NCI-H2081 (cell line): ENCODE data around the gene OR9A2.

Experiments used
- DNase-seq, 2 experiments: peaks; one replicate each; lab custom pipeline; 2025; lab: John Stamatoyannopoulos, UW

OR9A2 gene, protein sequence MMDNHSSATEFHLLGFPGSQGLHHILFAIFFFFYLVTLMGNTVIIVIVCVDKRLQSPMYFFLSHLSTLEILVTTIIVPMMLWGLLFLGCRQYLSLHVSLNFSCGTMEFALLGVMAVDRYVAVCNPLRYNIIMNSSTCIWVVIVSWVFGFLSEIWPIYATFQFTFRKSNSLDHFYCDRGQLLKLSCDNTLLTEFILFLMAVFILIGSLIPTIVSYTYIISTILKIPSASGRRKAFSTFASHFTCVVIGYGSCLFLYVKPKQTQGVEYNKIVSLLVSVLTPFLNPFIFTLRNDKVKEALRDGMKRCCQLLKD

DNA sequence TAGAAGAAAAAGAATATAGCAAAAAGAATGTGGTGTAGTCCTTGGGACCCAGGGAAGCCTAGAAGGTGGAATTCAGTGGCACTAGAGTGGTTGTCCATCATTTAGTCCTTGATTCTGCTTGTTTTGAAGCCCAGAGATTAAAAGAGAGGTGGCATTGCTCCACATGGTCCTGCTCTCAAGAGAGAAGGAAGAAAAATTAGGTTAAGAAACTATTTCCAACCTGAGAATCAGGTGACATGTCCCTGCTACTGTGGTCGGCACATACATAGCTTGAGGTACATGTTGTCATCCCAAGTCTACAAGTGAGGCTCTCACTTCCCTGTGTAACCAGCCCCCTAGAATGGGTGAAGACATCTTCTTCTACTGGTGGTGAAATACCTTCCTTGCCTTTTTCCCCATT lies at the start of gene OR9A2:
TSS of gene OR9A2 (minus strand) at position 101 of the 400 bp plus-strand sequence. CDS start at position 101, 0 bp downstream.
- no peak for DNase-seq

DNA sequence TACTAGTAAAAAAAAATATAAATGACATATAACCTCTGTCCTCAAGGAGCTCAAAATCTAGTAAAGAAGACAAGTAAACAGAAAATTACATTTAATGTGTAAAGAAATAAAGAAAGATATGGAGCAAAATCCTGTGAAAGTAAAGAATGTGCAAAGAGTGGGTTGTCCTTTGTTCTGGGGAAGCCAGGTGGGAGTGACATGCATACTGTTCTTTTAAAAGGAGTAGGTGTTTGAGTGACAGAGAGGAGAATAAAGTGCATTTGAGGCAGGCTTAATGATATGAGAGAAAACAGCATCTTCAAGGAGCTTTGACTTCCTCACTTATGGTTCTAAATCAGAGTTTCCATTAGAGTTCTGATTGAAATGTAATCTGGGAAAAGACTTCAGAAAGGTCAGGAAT lies 47.2 kb upstream of the OR9A2 start:
- DNase-seq: no peak

DNA sequence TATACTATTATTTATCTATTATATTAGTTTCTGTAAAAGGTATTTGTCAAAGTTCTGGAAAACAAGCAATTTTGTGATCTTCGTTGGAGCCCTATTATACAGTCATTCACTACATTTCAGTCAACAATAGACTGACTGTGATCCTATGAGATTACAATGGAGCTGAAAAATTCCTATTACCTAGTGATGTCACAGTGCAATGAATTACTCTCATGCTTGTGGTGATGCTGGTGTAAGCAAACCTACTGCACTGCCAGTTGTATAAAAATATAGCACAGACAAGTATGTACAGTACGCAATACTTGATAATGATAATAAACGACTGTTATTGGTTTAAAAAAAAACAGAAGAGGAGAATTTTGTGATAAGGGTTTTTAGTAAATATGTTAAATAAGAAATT lies 46.6 kb upstream of the OR9A2 start:
- DNase-seq: no peak

DNA sequence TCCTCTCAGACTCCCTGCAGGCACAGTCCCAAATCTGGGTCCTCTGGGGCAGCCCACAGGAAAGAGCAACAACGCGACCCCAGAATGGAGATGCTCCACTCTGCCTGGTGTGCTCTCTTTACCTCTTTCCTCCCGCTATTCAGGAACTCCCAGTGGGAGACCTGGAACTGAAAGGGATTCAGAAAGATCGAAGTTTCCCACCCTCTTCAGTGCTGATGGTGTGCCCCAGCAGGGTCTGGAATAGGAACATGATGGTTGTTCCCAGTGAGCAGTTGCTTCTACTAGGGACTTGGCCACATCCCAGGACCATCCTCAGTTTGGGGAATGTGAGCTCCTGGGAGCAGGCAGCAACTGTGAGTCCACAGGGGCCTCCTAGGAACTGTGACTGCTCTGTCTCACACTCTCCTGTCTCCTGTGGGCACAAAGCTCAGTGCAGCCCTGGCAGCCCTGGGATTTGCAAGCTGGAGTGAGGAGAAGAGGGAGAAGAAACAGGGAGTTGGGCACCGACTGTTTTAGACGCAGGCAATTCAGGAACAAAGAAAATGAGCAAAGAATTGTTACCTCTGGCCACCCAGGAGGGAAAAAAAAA lies 43.1 kb upstream of the OR9A2 start:
- no peak for DNase-seq

DNA sequence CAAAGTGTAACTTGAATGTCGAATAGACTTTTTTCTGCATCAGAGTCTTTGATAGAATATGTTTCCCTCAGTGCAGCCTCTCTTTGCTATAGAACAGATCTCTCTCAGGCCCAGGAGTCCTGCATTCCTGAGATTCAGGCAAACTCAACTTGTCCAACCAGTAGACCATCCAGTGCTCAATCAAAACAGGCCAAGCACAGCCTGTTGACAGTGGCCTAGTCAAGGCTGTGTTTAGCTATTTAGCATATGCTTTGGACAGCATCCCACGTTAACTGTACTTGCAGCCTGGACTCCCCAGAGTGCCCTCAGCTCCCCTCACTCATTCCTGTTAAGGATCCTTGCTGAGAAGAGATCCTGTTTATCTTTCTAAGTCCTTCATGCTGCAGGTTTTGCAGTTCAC lies 41.5 kb upstream of the OR9A2 start:
- no peak for DNase-seq

DNA sequence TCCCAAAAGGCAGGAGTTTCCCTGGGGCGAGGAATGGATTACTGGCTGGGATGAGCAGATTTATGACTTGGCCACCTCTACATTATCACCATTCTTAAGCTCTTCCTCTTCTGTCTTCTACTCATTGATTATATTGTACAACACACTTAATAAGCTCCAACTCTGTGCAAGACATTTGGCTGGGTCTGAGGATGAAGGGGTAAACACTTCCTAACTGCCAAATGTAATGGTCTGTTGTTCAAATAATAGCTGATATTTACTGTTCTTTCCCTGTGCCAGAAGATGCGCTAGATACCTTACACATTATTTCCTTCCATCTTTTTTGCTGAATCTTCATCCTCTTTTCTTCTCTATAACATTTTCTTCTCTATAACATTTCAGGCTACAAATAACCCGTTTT lies 36.8 kb upstream of the OR9A2 start:
- no peak for DNase-seq

DNA sequence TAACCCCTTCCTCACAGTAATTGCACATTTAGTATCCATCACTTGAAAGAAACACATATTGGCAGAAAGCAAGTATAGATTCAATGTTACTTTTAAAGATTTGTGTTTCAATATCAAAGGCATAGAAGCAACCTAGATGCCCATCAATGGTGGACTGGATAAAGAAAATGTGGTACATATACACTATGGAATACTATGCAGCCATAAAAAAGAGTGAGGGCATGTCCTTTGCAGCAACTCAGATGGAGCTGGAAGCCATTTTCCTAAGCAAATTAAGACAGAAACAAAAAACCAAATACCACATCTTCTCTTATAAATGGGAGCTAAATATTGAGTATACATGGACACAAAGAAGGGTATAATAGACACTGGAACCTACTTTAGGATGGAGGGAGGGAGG lies 28.8 kb upstream of the OR9A2 start:
- DNase-seq: no peak

DNA sequence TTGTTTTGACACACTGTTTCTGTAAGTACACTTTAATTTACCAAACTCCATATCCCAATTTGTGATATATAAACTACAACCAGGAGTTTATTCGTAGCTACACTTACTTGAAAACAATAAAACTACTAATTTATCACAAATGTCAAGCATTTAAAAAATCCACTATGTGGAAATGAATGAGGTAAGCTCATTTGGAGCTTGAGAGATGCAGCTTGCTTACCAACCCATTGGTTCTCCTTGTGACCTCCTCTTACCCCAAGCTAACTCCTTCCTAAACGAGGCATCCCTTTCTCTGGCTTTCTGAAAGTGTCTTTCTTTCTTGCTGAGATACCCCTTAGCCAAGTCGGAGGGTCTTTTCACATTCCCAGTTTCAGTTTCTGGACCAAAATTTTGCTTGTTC lies 27.7 kb upstream of the OR9A2 start:
- DNase-seq: no peak

DNA sequence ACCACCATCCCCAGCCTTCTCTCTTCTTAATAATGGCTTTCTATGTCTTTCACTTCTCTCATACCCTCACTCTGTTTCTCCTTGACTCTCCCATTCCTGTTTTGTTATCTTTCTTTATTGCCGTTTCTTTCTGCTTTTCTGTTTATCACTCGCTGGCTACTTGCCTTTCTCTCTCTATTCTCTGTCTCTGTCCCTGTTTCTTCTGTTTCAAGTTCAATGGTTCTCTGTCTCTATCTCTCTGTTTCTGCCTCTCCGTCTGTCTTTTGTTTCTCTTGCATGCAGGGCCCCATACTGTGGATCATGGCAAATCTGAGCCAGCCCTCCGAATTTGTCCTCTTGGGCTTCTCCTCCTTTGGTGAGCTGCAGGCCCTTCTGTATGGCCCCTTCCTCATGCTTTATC lies 25.1 kb upstream of the OR9A2 start, which contains the start of gene OR6V1:
TSS of gene OR6V1 (plus strand) at position 301 of the 400 bp plus-strand sequence. CDS start at position 301, 0 bp downstream.
- no peak for DNase-seq

DNA sequence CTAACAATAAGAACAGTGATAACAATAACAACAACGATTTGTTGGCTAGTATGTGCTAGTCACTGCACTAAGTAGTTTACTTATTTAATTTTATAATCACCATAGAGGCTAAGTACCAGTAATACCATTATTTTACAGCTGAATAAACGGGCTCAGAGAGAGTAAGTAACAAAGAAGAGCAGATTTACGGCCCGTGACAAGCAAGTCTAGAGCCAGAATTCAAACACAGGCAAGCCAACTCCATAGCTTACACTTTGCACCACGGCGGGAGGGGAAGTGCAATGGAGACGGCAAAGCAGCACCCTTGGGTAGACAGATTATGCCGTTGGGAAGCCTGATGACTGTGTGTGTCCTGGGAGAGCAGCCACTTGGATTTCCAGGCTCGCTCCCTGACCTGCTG lies 24.0 kb upstream of the OR9A2 start:
- DNase-seq: peak; percentile 7 to 48

DNA sequence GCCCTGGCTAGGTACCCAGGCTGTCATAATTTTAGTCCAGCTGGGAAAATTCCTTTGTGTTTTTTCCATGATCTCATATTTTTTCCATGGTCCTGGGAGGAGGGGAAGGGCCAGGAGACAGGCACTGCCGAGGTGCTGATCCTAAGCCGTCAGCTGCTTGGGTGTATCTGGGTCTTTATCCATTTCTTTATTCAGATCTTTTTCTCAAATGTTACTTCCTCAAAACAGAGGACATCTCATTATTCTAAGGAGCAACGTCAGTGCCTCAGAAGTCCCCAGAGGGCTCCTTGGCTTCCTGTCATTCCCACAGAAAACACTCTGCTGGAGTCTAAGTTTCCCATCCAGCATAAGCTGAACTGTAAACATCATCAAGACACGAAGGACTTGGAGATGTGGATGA lies 22.4 kb upstream of the OR9A2 start:
- no peak for DNase-seq

DNA sequence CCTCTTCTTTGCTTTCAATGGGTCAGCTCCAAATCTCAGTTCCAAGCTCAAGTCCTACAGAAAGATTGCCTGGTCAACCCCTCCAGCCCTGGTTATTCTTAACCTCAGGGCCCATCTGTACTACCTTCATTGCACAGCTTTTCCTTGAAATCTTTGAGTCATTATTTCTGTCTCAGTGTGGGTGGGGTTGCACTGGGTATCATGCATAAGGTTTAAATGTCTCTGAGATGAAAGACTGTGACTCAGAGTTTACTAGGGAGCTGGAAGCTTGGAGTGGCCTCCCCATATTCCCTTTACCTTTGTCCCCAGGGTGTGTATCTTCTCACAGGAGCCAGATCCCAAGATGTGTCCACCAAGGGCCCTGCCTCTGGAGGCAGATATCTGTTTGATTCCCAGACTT lies 21.9 kb upstream of the OR9A2 start:
- no peak for DNase-seq

DNA sequence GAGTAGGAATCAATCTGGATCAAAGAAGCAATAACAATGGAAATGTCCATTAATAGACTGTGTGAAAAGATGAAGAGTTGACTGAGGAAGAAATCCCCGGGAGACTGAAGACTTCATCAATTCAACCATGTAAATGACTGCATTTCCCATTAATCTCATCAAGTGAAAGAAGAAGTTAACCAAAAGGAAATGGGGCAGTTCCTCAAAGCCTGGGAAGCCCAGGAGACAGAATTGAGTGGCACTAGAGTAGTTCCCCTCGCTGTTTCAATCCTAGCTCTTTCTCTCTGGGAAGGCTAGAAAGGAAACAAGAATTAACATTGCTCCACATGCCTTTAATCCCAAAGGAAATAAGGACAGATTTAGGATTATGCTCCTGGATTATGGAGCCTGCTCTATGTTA lies 20.4 kb upstream of the OR9A2 start:
- DNase-seq: no peak

DNA sequence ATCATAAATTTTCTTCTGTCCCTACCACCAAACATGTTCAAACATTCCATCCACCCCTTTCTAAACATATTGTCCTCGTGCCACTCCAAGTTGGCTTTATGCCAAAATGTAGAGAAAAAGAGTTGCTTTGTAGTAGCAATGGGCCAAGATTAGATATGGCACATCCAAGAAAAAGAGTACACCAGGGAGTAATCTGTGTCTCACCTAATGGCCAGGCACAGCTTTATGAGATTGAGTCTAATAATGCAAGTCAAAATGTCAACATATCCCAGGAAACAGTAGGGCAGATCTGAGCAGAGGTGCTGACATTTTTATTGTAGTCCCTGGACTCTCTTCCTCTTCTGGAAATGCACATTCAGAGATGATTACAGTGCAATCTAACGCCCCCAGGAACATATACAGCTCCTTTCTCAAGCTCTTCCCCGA lies 19.5 kb upstream of the OR9A2 start:
- DNase-seq: peak; percentile 3 to 40

DNA sequence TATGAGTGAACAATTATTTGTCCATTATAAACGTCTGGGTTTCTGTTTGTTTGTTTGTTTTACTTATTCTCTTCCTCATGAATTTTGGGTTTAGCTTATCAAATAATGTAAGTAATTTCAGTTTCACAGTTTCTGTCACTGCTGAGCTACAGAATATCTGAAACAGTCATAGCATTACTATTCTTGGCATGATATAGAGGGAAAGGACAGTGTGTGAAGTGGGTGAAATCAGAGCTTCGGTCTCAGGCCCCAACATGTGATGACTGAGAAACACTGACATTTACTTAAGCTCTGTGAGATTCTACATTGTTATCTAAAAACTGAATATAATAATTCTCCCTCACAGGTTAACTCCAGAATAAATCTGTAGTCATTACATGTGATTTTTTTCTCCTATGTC lies 16.5 kb upstream of the OR9A2 start:
- no peak for DNase-seq

DNA sequence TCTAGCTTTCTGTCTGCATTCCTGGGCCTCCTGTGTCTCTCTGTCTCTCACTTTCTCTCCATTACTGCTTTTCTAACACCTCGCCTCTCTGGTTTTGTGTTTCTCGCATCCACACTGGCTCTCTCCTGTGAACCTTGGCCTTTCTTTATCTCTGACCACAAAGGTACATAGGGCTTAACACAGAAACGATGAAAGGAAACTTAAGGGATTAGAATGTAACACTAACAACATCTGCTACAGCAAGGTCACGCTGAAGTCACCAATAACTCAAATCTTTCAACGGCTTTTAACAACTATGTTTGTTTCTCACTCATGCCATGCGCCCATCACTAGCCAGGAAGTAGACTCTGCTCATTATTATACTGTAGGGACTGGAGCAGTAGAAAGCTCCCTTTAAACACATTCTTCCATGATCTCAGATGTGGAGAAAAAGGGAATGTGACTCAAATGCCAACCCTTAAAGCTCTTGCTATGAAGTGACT lies 15.9 kb upstream of the OR9A2 start:
- no peak for DNase-seq

DNA sequence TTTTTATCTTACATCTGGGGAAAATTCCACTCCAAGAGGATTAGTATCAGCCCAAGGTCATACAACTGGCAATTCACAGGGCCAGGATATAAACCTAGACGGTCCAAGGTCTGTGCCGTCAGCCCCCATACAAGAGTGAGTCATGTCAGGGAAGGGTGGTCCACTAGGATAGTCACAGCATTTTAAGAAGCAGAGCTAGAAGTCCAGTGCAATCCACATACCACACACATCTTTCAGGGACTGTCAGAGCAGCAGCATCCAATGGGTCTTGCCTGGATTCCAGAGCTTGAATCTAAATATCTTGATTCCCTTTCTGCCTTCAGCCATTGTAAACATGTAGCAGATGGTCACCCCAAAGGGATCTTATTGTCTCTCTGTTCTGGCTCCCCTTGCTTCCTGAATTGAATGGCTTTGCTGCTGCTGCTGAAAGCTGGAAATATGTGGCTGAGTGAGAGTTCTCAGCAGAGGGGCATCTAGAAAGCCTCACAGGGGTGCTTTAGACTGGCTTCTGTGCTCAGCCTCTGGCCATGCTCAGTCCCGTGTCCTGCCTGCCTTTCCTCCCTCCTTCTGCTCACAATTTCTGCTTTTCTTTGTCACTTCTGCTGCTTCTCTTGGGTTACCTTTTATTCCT lies 15.3 kb upstream of the OR9A2 start:
- no peak for DNase-seq

DNA sequence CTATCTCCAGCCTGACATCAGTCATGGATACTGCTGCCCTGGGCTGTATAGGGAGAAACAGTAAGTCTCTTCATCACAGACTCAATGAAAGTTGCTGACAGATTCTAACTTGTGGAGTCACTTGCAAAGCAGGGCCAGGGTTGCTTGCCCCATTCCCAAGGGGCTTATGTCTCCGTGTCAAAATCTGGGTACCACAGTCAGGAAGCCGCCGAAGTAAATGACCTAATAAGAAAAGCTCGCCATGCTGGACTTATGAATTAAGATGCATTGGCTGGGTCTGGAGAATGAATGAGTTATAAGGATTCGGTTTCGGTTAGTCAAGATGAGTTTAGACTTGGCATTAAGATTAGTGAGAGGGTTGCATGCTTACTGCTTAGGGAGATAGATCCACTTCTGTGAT lies 14.4 kb upstream of the OR9A2 start:
- DNase-seq: no peak

DNA sequence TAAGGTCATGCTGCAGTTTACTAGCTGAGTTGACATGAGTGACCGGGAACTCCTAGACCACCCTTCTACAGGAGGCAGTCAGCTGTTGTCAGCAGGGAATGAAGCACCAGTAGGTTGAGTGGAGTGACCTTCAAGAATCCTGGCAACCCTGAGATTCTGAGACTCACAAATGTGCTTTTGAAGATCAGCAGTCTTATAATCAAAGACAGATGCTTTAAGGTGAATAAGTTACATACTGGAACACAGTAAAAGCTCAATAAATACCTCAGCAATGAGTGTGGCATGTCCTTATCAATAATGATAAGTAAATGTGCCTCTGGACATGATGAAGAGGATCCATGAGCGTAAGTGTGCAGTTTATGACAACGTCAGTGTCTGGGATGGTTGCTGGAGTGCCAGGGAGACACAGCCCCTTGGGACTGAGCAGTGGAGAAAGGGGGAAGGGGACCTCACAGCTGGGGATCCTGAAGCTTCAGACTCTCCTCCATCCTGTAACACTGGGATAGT lies 13.3 kb upstream of the OR9A2 start:
- DNase-seq: no peak

DNA sequence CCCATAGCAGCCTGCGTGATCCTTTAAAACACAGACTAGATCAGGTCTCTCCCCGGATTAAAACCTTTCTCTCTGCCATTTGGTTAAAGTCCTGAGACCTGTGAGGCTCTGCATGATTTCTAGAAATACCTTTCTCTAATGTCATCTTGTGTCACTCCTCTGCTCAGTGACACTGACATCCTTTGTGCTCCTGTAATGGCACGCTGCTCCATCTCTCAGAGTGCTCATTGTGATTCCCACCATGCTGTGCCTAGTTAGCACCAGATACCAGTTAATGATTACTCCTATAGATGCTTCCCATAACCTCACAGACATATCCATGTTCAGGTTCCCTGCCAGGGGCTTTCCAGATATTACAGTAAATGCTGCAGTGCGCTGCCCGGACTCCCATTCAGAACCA lies 11.7 kb upstream of the OR9A2 start:
- no peak for DNase-seq

DNA sequence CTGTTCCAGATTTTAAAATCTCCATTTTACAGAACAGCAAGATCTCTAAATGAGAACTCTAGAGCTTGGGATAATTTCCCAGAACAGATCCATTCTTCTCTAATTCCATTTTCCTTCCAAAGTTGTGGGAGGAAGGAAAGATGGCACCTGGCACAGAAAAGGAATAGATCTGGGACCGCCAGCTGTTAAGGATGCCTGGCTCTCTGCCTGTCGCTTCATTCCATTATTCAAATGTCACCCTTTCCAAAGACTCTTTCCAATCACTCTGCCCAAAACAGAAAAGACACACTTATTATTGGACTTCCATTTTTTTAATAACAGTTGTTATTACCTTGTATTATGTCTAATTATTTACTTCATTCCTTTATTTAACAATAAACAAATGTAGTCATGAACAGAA lies 751 bp upstream of the OR9A2 start:
- no peak for DNase-seq

DNA sequence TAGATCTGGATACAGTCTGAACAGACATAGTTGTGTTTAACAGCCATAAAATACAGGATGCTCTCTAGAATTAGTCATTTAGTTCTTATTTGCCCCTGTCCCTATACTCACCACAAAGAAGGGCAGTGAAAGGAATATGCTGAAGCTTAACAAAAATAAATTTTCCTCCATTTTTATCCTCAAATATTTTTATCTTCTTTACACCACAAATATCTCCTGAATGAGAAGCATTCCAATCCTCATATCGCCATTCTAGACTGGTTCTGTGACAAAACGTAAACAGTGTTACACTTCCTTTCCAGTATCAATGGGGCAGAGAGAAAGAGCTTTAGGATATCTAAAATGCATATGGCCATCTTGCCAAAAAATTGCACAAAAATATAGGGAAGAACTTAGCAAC lies 1.6 kb downstream of the OR9A2 start:
- DNase-seq: no peak

DNA sequence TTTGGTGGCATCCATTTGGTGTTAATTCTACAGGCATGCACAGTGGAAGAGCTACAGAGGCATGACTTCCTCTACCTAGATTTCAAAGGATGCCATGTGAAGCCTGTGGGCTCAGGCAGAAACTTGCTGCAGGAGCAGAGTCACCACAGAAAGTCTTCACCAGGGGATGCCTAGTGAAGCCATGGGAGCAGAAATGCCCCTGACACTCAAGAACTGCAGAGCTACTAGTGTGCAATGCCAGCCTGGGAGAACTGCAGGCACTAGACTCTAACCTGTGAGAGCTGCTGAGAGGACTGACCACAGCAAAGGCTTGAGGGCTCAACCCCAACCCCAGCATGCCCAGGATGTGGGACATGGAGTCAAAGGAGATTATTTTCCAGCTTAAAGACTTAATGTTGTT lies 3.9 kb downstream of the OR9A2 start:
- DNase-seq: no peak
